ENCODE data around the gene C16orf89.
A peak's percentile ranks its signal among the peaks of the same experiment; 100 is the strongest.

C16orf89 gene

DNA sequence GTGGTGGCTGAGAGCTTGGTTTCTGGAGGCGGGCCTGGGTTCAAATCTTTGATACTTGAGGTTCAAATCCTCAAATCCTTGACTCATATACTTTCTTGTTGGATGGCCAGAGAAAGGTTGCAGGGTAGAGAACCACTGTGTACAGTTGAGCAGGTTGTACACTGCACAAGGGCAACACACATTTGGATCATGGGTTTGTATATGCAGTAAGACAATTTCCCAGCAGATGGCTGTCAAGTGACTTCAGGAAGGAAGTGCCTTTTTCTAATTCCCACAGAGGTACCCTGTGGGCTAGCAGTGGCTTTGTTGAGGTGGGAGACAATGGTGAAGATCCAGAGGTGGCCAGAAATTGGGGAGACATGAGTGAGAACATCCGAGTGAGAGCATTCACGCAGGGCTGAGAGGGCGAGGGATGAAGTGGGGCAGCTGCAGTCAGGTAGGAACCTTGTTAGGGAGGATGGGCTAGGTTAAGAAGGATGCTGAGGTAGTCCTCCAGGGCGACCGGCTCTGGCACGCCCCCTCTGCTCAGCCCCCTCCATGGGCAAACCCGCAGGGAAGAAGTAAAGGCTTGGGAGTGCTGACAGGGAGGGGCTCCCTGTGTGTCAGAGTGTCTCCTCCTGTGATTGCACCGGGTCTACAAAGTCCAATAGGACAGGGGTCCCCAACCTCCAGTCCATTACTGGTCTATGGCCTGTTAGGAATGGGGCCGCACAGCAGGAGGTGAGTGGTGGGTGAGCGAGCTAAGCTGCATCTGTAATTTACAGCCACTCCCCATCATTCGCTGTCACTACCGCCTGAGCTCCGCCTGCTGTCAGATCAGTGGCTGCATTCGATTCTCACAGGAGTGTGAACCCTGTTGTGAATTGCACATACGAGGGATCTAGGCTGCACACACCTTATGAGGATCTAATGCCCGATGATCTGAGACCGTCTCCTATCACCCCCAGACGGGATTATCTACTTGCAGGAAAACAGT is 2.7 kb downstream of the C16orf89 start:
- no peak overlapping the region for H3K4me3 ChIP-seq (ENCODE audit: control insufficient read depth, low read depth, low read length)
- no peak for DNase-seq (ENCODE audit: low read depth)
- TF ChIP-seq, protein P1, sequence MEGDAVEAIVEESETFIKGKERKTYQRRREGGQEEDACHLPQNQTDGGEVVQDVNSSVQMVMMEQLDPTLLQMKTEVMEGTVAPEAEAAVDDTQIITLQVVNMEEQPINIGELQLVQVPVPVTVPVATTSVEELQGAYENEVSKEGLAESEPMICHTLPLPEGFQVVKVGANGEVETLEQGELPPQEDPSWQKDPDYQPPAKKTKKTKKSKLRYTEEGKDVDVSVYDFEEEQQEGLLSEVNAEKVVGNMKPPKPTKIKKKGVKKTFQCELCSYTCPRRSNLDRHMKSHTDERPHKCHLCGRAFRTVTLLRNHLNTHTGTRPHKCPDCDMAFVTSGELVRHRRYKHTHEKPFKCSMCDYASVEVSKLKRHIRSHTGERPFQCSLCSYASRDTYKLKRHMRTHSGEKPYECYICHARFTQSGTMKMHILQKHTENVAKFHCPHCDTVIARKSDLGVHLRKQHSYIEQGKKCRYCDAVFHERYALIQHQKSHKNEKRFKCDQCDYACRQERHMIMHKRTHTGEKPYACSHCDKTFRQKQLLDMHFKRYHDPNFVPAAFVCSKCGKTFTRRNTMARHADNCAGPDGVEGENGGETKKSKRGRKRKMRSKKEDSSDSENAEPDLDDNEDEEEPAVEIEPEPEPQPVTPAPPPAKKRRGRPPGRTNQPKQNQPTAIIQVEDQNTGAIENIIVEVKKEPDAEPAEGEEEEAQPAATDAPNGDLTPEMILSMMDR (IDR thresholded peaks at IDR 0.05; ENCODE audit: control insufficient read depth, insufficient read depth, low read depth, low read length, missing control alignments) = peak; percentile 4

DNA sequence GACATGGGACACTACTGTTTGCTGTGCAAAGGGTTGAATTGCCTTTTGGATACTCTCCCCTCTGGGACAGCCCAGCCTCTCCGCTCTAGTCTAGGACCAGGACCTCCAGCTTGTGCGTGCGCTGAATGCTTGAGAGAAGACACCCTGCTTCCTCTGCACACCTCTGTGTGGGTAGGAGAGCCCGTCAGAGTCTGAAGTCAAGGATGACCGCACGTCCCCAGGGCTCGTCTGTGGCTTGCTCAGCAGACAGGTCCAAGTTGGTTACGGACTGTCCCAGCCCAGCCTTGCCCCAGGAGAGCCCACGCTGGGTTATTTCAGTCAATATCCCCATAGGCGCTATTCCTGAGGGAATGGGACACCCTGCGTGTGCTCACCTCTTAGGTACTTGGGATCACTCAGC is 3.7 kb downstream of the C16orf89 start:
- no peak for DNase-seq (ENCODE audit: low read depth)
- TF ChIP-seq, protein P1 (IDR thresholded peaks at IDR 0.05; ENCODE audit: control insufficient read depth, insufficient read depth, low read depth, low read length, missing control alignments) = no peak
- H3K4me3 ChIP-seq (ENCODE audit: control insufficient read depth, low read depth, low read length) = no peak overlapping the region

DNA sequence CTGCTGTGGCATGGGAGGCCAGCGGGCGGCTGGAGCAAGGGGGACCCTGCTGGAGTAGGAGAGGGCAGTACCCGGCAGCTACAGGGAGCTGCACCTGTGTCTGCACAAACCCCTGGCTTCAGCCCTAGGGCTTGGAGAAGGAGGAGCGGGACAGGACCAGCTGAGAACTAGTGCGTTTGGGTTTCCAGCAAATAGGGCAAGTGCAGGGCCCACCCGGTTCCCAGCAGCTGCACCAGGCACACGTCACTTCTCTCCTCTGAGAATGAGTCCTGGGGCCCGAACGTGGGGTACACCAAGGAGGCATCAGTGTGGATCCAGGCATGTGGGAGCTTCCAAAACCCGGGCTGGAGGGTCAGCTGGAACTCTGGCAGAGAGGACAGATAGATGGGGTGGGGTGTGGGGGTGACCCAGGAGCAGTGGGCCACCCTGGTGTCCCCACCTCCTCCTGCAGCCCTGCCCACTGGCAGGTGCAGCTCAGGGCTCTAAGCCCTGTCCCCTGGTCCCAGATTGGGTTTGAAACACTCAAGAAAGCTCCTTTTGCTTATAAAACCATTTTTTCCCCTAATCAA is 5.6 kb downstream of the C16orf89 start:
- no peak for DNase-seq (ENCODE audit: low read depth)
- TF ChIP-seq, protein P1 (IDR thresholded peaks at IDR 0.05; ENCODE audit: control insufficient read depth, insufficient read depth, low read depth, low read length, missing control alignments) = no peak
- H3K4me3 ChIP-seq (ENCODE audit: control insufficient read depth, low read depth, low read length) = no peak overlapping the region

DNA sequence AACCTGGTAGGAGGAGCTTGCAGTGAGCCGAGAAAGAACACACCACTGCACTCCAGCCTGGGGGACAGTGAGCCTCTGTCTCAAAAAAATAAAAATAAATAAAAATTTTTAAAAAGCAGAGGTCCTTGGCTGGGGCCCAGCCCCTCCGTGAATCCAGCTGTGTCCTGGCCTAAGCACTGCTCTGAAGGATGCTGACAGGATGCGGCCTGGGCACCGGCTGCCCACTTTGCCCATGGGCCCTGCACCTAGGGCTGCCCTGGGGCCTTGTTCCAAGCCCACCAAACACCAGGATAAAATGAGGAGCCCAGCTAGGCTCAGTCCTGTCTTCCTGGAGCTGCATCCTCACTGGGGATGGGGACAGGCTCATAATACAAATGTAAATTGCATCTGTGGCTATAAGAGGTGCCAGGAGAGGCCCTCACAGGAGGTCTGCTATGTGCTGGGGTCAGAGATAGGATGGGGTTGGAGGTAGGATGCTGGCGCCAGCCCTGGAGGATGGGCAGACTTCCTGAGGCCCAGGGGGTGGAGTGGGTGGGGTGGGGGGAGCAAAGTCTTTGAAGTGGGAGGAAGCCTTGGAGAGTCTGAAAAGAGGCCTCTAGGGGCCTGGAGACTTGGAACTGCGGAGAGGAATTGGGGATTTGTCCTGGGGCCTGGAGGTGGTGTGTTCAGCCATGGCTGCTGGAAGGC is 6.2 kb downstream of the C16orf89 start:
- TF ChIP-seq, protein P1 (IDR thresholded peaks at IDR 0.05; ENCODE audit: control insufficient read depth, insufficient read depth, low read depth, low read length, missing control alignments) = no peak
- no peak for DNase-seq (ENCODE audit: low read depth)
- H3K4me3 ChIP-seq (ENCODE audit: control insufficient read depth, low read depth, low read length) = no peak overlapping the region

DNA sequence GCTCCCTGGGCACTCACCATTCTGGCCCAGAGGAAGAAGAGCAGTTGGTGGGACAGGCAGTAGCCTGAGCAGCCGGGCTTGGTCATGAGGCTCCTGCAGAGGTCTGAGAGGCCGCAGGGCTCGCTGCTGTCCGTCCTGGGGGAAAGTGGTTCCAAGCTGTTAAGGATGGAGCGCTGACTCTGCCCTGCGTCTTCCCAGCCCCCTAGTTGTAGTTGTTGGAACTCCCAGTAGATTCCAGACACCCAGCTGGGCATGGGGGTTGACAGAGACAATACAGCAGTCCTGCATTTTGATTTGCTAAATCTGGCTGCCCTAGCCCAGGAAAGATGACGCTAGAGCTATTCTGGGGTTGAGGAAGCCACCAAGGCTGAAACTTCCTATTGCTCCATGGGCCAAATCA is 7.3 kb downstream of the C16orf89 start:
- no peak for DNase-seq (ENCODE audit: low read depth)

DNA sequence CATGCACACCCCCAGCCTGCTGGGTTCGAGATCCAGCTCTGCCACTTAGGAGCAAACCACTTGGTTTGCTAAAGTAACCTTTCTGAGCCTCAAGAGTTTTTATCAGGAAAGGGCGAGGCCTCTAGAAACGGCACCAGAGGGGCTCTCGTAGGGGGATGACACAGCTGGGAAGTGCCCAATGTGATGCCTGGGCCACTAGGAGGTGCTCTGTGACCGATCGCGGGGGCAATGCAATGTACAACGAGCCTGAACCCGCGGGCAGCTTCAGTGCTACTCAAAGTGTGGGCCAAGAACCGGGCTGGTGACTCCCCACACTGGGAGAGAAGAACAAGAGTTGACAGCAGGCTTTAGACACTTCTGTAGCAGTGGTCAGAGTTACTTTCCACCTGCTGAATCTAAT is 9.4 kb downstream of the C16orf89 start:
- no peak overlapping the region for H3K4me3 ChIP-seq (ENCODE audit: control insufficient read depth, low read depth, low read length)
- TF ChIP-seq, protein P1 (IDR thresholded peaks at IDR 0.05; ENCODE audit: control insufficient read depth, insufficient read depth, low read depth, low read length, missing control alignments) = peak; percentile 55
- no peak for DNase-seq (ENCODE audit: low read depth)

More for the DNA sequence above, 7.3 kb downstream of the C16orf89 start:
- no peak overlapping the region for H3K4me3 ChIP-seq (ENCODE audit: control insufficient read depth, low read depth, low read length)
- TF ChIP-seq, protein P1 (IDR thresholded peaks at IDR 0.05; ENCODE audit: control insufficient read depth, insufficient read depth, low read depth, low read length, missing control alignments) = peak; percentile 26

All from AG09309 (cell line).